ENCODE measurements around the gene SMO.

The SMO gene

DNA sequence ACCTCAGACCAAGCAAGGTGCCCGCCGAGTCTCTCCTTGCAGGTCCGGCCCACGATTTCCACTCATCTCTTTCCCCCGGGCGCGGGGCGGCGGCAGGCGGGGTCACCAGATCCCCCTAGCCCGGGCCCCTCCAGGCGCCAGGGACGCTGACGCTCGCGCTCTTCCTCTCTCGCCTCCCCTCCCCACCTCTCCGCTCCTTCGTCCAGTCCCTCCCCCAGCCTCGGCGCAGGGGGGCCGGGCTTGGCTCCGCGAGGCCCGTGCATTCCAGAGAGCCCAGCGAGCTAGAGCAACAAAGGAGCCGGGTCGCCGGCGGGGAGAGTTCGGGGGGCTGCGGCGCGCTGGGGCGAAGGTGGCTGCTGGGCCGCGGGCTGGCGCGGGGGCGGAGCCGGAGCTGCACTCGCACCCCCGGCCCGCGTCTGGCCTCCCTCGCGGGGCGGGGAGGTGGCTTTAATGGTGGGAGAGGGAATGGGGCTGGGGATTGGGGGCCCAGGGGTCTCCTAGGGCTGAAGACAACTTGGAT lies at the start of gene SMO:
Gene SMO (plus strand): TSS at position 262 of the 520 bp plus-strand sequence. CDS start 519 bp downstream, outside the sequence.
- no peak for DNase-seq (ENCODE audit: low read depth, low spot score)
- TF ChIP-seq, protein P1, sequence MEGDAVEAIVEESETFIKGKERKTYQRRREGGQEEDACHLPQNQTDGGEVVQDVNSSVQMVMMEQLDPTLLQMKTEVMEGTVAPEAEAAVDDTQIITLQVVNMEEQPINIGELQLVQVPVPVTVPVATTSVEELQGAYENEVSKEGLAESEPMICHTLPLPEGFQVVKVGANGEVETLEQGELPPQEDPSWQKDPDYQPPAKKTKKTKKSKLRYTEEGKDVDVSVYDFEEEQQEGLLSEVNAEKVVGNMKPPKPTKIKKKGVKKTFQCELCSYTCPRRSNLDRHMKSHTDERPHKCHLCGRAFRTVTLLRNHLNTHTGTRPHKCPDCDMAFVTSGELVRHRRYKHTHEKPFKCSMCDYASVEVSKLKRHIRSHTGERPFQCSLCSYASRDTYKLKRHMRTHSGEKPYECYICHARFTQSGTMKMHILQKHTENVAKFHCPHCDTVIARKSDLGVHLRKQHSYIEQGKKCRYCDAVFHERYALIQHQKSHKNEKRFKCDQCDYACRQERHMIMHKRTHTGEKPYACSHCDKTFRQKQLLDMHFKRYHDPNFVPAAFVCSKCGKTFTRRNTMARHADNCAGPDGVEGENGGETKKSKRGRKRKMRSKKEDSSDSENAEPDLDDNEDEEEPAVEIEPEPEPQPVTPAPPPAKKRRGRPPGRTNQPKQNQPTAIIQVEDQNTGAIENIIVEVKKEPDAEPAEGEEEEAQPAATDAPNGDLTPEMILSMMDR (IDR thresholded peaks at IDR 0.05; ENCODE audit: insufficient read depth, low read length, missing control alignments): no peak
- CTCF ChIA-PET: interaction anchor here (1.0 to 3.3 kb wide), 4 partner anchors 21 to 26 kb away, joined by 3 to 18 read pairs (median 5); no protein-coding TSS in a partner anchor
- peak within 1 kb of the TSS; percentile 77 for H3K4me3 ChIP-seq (ENCODE audit: low read depth, low read length)
- POLR2A ChIA-PET: interaction anchor here (0.9 kb wide), 1 partner anchor 25 kb away, joined by 3 read pairs; no protein-coding TSS in a partner anchor

DNA sequence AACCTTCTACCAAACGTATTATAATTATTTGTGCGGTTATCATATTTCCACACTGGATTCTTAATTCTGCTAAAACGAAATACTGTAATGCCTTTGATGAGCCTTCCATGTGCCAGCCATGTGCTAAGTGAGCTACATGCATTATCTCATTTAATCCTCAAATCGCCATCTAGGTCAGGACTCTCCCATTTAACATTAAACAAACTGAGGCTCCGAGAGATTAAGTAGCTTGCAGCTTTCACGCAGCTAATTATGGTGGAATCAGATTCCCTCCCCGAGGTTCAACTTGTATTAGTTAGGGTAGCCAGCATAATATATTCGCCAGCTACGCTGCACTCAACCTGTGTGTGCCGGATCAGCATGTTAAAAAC lies 44.7 kb upstream of the SMO start:
- POLR2A ChIA-PET: no interaction called here
- CTCF ChIA-PET: interaction anchor here (0.8 to 3.0 kb wide), 3 partner anchors 20 to 796 kb away, joined by 3 to 15 read pairs (median 6); no protein-coding TSS in a partner anchor

DNA sequence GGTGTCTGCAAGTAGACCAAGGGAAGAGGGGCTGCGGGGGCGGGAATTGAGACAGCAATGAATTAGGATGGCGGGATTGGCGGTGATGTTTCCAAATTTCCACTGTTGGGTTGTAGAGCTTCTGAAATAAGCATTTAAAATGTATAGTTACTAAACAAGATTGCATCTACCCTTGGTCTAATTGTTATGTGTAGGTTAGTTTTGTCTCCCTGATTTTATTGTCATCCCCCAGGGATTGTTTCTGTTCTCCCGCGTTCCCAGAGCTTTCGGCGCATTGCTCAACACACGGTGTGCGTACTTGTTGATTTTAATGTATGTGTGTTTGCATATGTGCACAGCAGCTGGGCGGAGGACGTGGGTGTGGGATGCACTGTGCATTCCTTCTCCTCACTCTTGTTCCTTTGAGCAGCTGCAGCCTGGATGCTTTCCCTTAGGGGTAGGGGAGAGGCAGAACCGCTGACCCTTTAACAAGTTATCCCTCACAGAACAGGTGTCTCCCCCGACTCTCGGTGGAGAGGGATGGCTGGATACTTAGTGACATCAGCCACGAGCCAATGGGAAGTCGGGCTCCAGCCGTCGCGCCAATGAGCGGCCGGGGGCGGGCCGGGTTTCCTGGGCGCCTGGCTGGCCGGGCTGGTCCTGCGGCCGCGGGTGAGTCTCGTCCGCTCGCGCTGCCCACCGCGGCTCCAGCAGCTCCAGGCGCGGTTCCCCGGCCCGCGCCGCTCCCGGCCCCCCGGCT lies 44.2 kb upstream of the SMO start, which contains the start of gene TSPAN33:
Gene TSPAN33 (plus strand): TSS at position 613 of the 739 bp plus-strand sequence. CDS start 274 bp downstream, outside the sequence.
- no peak for DNase-seq (ENCODE audit: low read depth, low spot score)
- ChIA-PET POLR2A (no interaction called here), CTCF (interaction anchor here (0.8 to 3.0 kb wide), 3 partner anchors 19 to 797 kb away, joined by 3 to 15 read pairs (median 6); no protein-coding TSS in a partner anchor)
- TF ChIP-seq, protein P1 (IDR thresholded peaks at IDR 0.05; ENCODE audit: insufficient read depth, low read length, missing control alignments): no peak
- H3K4me3 ChIP-seq (ENCODE audit: low read depth, low read length): peak within 1 kb of the TSS; percentile 46

More for the DNA sequence above, 44.7 kb upstream of the SMO start:
- no peak for DNase-seq (ENCODE audit: low read depth, low spot score)
- no peak overlapping the region for H3K4me3 ChIP-seq (ENCODE audit: low read depth, low read length)
- TF ChIP-seq, protein P1 (IDR thresholded peaks at IDR 0.05; ENCODE audit: insufficient read depth, low read length, missing control alignments): no peak

DNA sequence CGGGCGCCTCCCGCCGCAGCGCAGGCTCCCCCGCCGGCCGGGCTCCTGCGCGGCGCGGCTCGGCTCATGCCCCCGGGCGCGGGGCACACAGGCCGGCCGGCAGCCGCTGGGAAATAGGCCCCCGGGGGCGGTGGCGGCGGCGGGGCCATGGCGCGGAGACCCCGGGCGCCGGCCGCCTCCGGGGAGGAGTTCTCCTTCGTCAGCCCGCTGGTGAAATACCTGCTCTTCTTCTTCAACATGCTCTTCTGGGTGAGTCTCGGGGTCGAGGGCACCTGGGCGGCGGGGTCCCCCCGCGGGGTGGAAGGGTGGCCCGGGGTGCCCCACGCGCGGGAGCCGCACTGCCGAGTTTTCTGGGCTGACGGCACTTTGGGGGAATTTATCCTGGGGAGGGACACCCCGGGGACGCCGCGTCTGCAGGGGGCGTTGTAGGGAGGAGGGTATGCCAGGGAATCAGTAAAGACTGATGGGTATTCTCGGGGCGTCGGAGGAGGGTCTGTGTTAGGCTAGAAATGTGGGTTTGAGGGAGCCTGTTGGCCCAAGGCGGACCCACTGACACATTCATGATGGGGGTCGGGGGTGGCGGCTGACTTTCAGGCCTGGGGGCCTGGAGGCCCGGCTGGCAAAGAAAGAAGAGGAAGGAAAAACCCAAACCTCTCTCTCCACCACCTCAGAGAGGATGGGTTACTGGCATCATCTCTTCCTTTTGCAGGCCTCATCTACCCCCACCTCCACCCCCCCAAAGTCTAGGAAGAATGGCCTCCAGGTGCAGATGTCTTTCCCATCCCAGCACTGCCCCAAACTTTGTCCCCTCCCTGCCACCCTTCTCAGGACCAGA lies 43.4 kb upstream of the SMO start:
- ChIA-PET CTCF (interaction anchor here (3.0 to 3.8 kb wide), 2 partner anchors 18 kb away, joined by 15 to 28 read pairs; no protein-coding TSS in a partner anchor), POLR2A (no interaction called here)
- H3K4me3 ChIP-seq (ENCODE audit: low read depth, low read length): peak overlapping the region; percentile 46
- DNase-seq (ENCODE audit: low read depth, low spot score): no peak
- TF ChIP-seq, protein P1 (IDR thresholded peaks at IDR 0.05; ENCODE audit: insufficient read depth, low read length, missing control alignments): peak; percentile 3

DNA sequence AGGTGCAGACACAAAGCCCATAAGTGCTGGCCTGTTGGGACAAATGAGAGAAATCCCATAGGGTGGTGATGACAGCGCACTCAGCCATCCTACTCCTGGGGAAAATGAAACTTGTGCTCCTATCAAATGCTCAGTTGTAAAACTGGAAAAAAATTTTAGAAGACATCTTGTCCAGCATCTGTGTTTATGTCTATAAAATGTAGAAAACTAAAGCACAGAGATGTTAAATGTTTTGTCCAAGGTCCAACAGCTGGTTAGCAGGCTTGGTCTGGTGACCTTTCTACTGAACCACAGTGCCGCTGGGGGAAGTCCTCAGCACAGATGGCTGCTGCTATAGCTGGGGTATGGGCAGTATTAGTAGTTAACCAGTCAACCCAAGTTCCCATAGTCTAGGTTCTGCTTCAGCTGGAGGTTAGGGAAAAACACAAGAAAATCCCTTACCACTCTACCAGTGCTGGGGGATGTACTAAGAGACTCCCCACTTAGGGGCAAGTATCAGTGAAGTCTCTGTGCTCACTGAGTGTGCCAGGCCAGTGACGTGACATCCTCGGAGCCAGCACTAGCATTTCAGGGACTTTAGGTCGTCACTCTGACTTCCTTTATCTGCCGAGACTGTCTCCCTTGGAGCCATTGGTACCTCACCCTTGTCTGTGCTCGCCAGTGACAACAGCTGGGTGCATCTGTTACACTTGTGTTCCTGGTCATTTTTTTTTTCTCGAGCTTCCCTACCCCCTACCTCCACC lies 42.0 kb upstream of the SMO start:
- ChIA-PET CTCF (interaction anchor here (1.1 to 3.8 kb wide), 4 partner anchors 15 to 64 kb away, joined by 3 to 28 read pairs (median 4); no protein-coding TSS in a partner anchor), POLR2A (no interaction called here)
- TF ChIP-seq, protein P1 (IDR thresholded peaks at IDR 0.05; ENCODE audit: insufficient read depth, low read length, missing control alignments): no peak
- no peak for DNase-seq (ENCODE audit: low read depth, low spot score)
- no peak overlapping the region for H3K4me3 ChIP-seq (ENCODE audit: low read depth, low read length)
